ENCODE results near the gene NMNAT2. TPM values are rescaled to one million over a fixed set of nuclear protein-coding genes. Genes with fewer than 3 reads are reported as not detected.

NMNAT2 gene
- polyA plus RNA-seq, 1 donor from 2014 or later, result 43.8 TPM

- Histone ChIP-seq H3K27ac (ENCODE audit: low read length) (peak overlapping the region; percentile 86), H2AFZ (ENCODE audit: low read depth, low read length) (peak overlapping the region; percentile 22), H3K27me3 (ENCODE audit: insufficient read depth, low read depth, low read length) (no peaks in the 10 kb centered on the region), H3K4me2 (ENCODE audit: low read length) (peak overlapping the region; percentile 63), H3K79me2 (replicated peaks; ENCODE audit: insufficient read depth, low read length) (no peaks in the 10 kb centered on the region), H3F3A (ENCODE audit: insufficient read depth, low read length, poor library complexity, severe bottlenecking) (no peaks in the 10 kb centered on the region), H4K20me1 (ENCODE audit: insufficient read depth) (no peaks in the 10 kb centered on the region), H3K9ac (ENCODE audit: low read length) (peak overlapping the region; percentile 52), H3K9me2 (ENCODE audit: insufficient read depth, low read length) (no peaks in the 10 kb centered on the region), H3K4me3 (ENCODE audit: low read length) (peak overlapping the region; percentile 17), H3K9me3 (ENCODE audit: low read length) (peaks cover 5% of the 10 kb centered on the region), H3K36me3 (ENCODE audit: insufficient read depth, low read length) (no peaks in the 10 kb centered on the region)
- TF ChIP-seq POLR2AphosphoS5 (IDR thresholded peaks at IDR 0.05), result no peak
- TF ChIP-seq, protein P1, sequence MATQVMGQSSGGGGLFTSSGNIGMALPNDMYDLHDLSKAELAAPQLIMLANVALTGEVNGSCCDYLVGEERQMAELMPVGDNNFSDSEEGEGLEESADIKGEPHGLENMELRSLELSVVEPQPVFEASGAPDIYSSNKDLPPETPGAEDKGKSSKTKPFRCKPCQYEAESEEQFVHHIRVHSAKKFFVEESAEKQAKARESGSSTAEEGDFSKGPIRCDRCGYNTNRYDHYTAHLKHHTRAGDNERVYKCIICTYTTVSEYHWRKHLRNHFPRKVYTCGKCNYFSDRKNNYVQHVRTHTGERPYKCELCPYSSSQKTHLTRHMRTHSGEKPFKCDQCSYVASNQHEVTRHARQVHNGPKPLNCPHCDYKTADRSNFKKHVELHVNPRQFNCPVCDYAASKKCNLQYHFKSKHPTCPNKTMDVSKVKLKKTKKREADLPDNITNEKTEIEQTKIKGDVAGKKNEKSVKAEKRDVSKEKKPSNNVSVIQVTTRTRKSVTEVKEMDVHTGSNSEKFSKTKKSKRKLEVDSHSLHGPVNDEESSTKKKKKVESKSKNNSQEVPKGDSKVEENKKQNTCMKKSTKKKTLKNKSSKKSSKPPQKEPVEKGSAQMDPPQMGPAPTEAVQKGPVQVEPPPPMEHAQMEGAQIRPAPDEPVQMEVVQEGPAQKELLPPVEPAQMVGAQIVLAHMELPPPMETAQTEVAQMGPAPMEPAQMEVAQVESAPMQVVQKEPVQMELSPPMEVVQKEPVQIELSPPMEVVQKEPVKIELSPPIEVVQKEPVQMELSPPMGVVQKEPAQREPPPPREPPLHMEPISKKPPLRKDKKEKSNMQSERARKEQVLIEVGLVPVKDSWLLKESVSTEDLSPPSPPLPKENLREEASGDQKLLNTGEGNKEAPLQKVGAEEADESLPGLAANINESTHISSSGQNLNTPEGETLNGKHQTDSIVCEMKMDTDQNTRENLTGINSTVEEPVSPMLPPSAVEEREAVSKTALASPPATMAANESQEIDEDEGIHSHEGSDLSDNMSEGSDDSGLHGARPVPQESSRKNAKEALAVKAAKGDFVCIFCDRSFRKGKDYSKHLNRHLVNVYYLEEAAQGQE (IDR thresholded peaks at IDR 0.05; ENCODE audit: borderline replicate concordance), result no peak
- TF ChIP-seq EP300 (conservative IDR thresholded peaks at IDR 0.05; ENCODE audit: poor library complexity, severe bottlenecking), result no peak
- TF ChIP-seq TAF1 (IDR thresholded peaks at IDR 0.05; ENCODE audit: low read depth), result no peak
- TF ChIP-seq SMC3 (conservative IDR thresholded peaks at IDR 0.05; ENCODE audit: poor library complexity), result no peak
- TF ChIP-seq RAD21 (conservative IDR thresholded peaks at IDR 0.05), result no peak
- no peak for TF ChIP-seq MXI1 (conservative IDR thresholded peaks at IDR 0.05; ENCODE audit: poor library complexity, severe bottlenecking)
Measured at GRCh38 chr1:183443466-183443865, 25.3 kb upstream of the NMNAT2 start.

GRCh38 chr1:183443011-183443410 lies 24.8 kb upstream of the NMNAT2 start:
- H3K27ac ChIP-seq (ENCODE audit: low read length), result peak overlapping the region; percentile 86
- no peaks in the 10 kb centered on the region for H3K9me2 ChIP-seq (ENCODE audit: insufficient read depth, low read length)
- TF ChIP-seq EP300 (conservative IDR thresholded peaks at IDR 0.05; ENCODE audit: poor library complexity, severe bottlenecking), result peak; percentile 82
- TF ChIP-seq, protein P1 (IDR thresholded peaks at IDR 0.05; ENCODE audit: borderline replicate concordance), result peak; percentile 59
- TF ChIP-seq, protein P2, sequence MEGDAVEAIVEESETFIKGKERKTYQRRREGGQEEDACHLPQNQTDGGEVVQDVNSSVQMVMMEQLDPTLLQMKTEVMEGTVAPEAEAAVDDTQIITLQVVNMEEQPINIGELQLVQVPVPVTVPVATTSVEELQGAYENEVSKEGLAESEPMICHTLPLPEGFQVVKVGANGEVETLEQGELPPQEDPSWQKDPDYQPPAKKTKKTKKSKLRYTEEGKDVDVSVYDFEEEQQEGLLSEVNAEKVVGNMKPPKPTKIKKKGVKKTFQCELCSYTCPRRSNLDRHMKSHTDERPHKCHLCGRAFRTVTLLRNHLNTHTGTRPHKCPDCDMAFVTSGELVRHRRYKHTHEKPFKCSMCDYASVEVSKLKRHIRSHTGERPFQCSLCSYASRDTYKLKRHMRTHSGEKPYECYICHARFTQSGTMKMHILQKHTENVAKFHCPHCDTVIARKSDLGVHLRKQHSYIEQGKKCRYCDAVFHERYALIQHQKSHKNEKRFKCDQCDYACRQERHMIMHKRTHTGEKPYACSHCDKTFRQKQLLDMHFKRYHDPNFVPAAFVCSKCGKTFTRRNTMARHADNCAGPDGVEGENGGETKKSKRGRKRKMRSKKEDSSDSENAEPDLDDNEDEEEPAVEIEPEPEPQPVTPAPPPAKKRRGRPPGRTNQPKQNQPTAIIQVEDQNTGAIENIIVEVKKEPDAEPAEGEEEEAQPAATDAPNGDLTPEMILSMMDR (IDR thresholded peaks at IDR 0.05; ENCODE audit: poor library complexity, severe bottlenecking), result no peak
- peak; percentile 64 for TF ChIP-seq POLR2AphosphoS5 (IDR thresholded peaks at IDR 0.05)
- peak; percentile 25 for TF ChIP-seq SMC3 (conservative IDR thresholded peaks at IDR 0.05; ENCODE audit: poor library complexity)
- TF ChIP-seq MXI1 (conservative IDR thresholded peaks at IDR 0.05; ENCODE audit: poor library complexity, severe bottlenecking), result no peak
- TF ChIP-seq RAD21 (conservative IDR thresholded peaks at IDR 0.05), result peak; percentile 11
- no peak for TF ChIP-seq TAF1 (IDR thresholded peaks at IDR 0.05; ENCODE audit: low read depth)
- no peak for TF ChIP-seq EZH2 (IDR thresholded peaks at IDR 0.05; ENCODE audit: borderline replicate concordance, insufficient read depth, low read length, poor library complexity, severe bottlenecking)

More at GRCh38 chr1:183443011-183443410, 24.8 kb upstream of the NMNAT2 start:
- Histone ChIP-seq H3K27me3 (ENCODE audit: insufficient read depth, low read depth, low read length) (no peaks in the 10 kb centered on the region), H3K79me2 (replicated peaks; ENCODE audit: insufficient read depth, low read length) (no peaks in the 10 kb centered on the region), H2AFZ (ENCODE audit: low read depth, low read length) (peak overlapping the region; percentile 22), H3K4me2 (ENCODE audit: low read length) (peak overlapping the region; percentile 63), H3K9ac (ENCODE audit: low read length) (peak overlapping the region; percentile 52), H3K9me3 (ENCODE audit: low read length) (peaks cover 5% of the 10 kb centered on the region), H3K4me3 (ENCODE audit: low read length) (peak overlapping the region; percentile 17), H3K36me3 (ENCODE audit: insufficient read depth, low read length) (no peaks in the 10 kb centered on the region), H3F3A (ENCODE audit: insufficient read depth, low read length, poor library complexity, severe bottlenecking) (no peaks in the 10 kb centered on the region), H4K20me1 (ENCODE audit: insufficient read depth) (no peaks in the 10 kb centered on the region)
